ENCODE results near the gene PPFIA4. TPM values are rescaled to one million over a fixed set of nuclear protein-coding genes. Genes with fewer than 3 reads are reported as not detected.

Gene PPFIA4
- total and polyA plus RNA-seq, 2 of the 4 experiments (the other 2 are of a cell fraction) = 5.4 to 13.7 TPM

GRCh38 chr1:203072002-203072602 is 45.8 kb downstream of the PPFIA4 start:
- no peaks in the 10 kb centered on the region for H3K4me1 ChIP-seq (ENCODE audit: control insufficient read depth, insufficient read depth, low read length)
- H3K18ac ChIP-seq (ENCODE audit: low read depth, low read length) = no peak overlapping the region
- H4K5ac ChIP-seq (ENCODE audit: low read depth, low read length) = no peak overlapping the region
- H4K8ac ChIP-seq (ENCODE audit: low read depth in 2 of 2, low read length in 2 of 2) = no peak overlapping the region
- H3K9ac ChIP-seq (ENCODE audit: low read depth, low read length) = no peak overlapping the region
- TF ChIP-seq ELK1 (IDR thresholded peaks at IDR 0.05; ENCODE audit: borderline replicate concordance, low read depth, low read length) (no peak), FOS (IDR thresholded peaks at IDR 0.05; ENCODE audit: low read depth, low read length) (no peak), MAZ (IDR thresholded peaks at IDR 0.05; ENCODE audit: borderline replicate concordance, low read depth, low read length) (no peak), USF2 (IDR thresholded peaks at IDR 0.05; ENCODE audit: low read depth, low read length) (no peak), POLR2A (IDR thresholded peaks at IDR 0.05; ENCODE audit: low read depth, low read length) (no peak), CHD1 (IDR thresholded peaks at IDR 0.05; ENCODE audit: low read depth, low read length) (no peak), CTCF (conservative IDR thresholded peaks at IDR 0.05; ENCODE audit: low read depth, low read length) (no peak), BHLHE40 (IDR thresholded peaks at IDR 0.05; ENCODE audit: low read depth, low read length) (no peak), SMC3 (IDR thresholded peaks at IDR 0.05; ENCODE audit: low read depth, low read length) (no peak), RCOR1 (IDR thresholded peaks at IDR 0.05; ENCODE audit: insufficient replicate concordance, low read length) (no peak), MXI1 (IDR thresholded peaks at IDR 0.05; ENCODE audit: borderline replicate concordance, low read depth, low read length) (no peak), MAFK (IDR thresholded peaks at IDR 0.05; ENCODE audit: low read depth, low read length) (no peak), RAD21 (IDR thresholded peaks at IDR 0.05; ENCODE audit: low read length) (no peak), CEBPB (IDR thresholded peaks at IDR 0.05; ENCODE audit: low read depth, low read length) (no peak), RFX5 (IDR thresholded peaks at IDR 0.05; ENCODE audit: low read depth, low read length) (no peak)
- H3K36me3 ChIP-seq (ENCODE audit: control insufficient read depth, insufficient read depth, low read length) = peaks cover 17% of the 10 kb centered on the region
- H2BK15ac ChIP-seq (ENCODE audit: low read depth, low read length) = no peak overlapping the region
- no peak overlapping the region for H2BK120ac ChIP-seq (ENCODE audit: low read depth, low read length)
- no peaks in the 10 kb centered on the region; the same call in 1 of the 2 replicates for H4K20me1 ChIP-seq (ENCODE audit: insufficient read depth, low read length)
- POLR2A ChIA-PET (ENCODE audit: unreplicated experiment) = no interaction called here
- H2BK5ac ChIP-seq (ENCODE audit: low read depth, low read length, poor library complexity, severe bottlenecking) = no peak overlapping the region
- dilution Hi-C loops (cut with HindIII; ENCODE audit: low sequenced_read_pairs, unreplicated experiment) (no loop called here), intact Hi-C loops (cut with micrococcal nuclease) (no loop called here), in situ Hi-C loops (cut with MboI; ENCODE audit: low sequenced_read_pairs) (no loop called here)
- H3K9me3 ChIP-seq (ENCODE audit: control insufficient read depth, insufficient read depth, low read length) = no peaks in the 10 kb centered on the region
- no peak overlapping the region for H2AFZ ChIP-seq (replicated peaks; ENCODE audit: low read length, poor library complexity)
- DNase-seq (no peak), ATAC-seq (ENCODE audit: low read depth) (no peak)
- no peaks in the 10 kb centered on the region for H3K79me1 ChIP-seq (ENCODE audit: low read depth in 1 of 2, low read length in 2 of 2)
- H2AK9ac ChIP-seq (replicated peaks; ENCODE audit: low read depth, low read length, poor library complexity) = no peak overlapping the region
- WGBS, 2 experiments (ENCODE audit: extremely low coverage in 2 of 2, insufficient read length in 1 of 2) = no CpG with 5 or more reads among the region's 7 CpGs
- no TSS peak for BruUV-seq (replicated peaks)
- H3K4me2 ChIP-seq (ENCODE audit: low read depth, low read length) = no peak overlapping the region
- H3K4me3 ChIP-seq (ENCODE audit: insufficient read depth, low read depth, low read length) = no peak overlapping the region
- no peak overlapping the region for H3K4ac ChIP-seq (ENCODE audit: low read depth, low read length)
- no peak overlapping the region for H2BK20ac ChIP-seq (ENCODE audit: low read depth, low read length)
- peaks cover 16% of the 10 kb centered on the region; the same call in 1 of the 2 replicates for H3K27me3 ChIP-seq (ENCODE audit: control insufficient read depth, insufficient read depth, low read length)
- no peaks in the 10 kb centered on the region for H3K9me1 ChIP-seq (ENCODE audit: insufficient read depth, low read length)
- no peak overlapping the region for H2AK5ac ChIP-seq (ENCODE audit: low read depth, low read length)
- H3K56ac ChIP-seq (ENCODE audit: extremely low read depth, insufficient read depth, low read length) = no peak overlapping the region
- CTCF ChIA-PET = no interaction called here
- H3K23ac ChIP-seq (ENCODE audit: low read depth, low read length) = no peak overlapping the region
- no peak overlapping the region for H3K27ac ChIP-seq (ENCODE audit: insufficient read depth, low read length)
- H3K14ac ChIP-seq (replicated peaks; ENCODE audit: low read depth, low read length) = no peak overlapping the region
- no peak overlapping the region for H4K91ac ChIP-seq (ENCODE audit: insufficient read depth, low read depth, low read length)
